Stimulated activated CD8-positive, alpha-beta memory T cell treated with anti-CD3 and anti-CD28 coated beads, Interleukin-15, amount 100 ng/mL, for 4 hours (primary cell): Measurements from ENCODE around the gene CHMP4B.

Experiments
- DNase-seq, 2 donors: peaks; one replicate each; pipeline ENCODE4 v3.0.0-alpha.2; 2020; ENCODE audit warnings: low read depth in 2 of 2

Gene CHMP4B

GRCh38 chr20:33839591-33839990, 28.4 kb downstream of the CHMP4B start:
- no peak for DNase-seq

GRCh38 chr20:33840160-33840559, 29.0 kb downstream of the CHMP4B start:
- no peak for DNase-seq

- DNase-seq = no peak
These were observed 29.7 kb downstream of the CHMP4B start for GRCh38 chr20:33840759-33841435.

- DNase-seq = no peak
These were observed 30.3 kb downstream of the CHMP4B start for GRCh38 chr20:33841436-33841799.

GRCh38 chr20:33842346-33842745, 31.2 kb downstream of the CHMP4B start:
- DNase-seq = no peak

GRCh38 chr20:33843050-33843449, 31.9 kb downstream of the CHMP4B start:
- no peak for DNase-seq

GRCh38 chr20:33843854-33844253, 32.7 kb downstream of the CHMP4B start:
- DNase-seq = no peak

GRCh38 chr20:33846291-33846935, 35.3 kb downstream of the CHMP4B start:
- DNase-seq = no peak

- DNase-seq = no peak
These were observed 35.9 kb downstream of the CHMP4B start for GRCh38 chr20:33847006-33847405.

GRCh38 chr20:33848391-33848790, 37.2 kb downstream of the CHMP4B start:
- no peak for DNase-seq

GRCh38 chr20:33850159-33850558, 39.0 kb downstream of the CHMP4B start:
- DNase-seq = no peak

- no peak for DNase-seq
These were observed 40.8 kb downstream of the CHMP4B start for GRCh38 chr20:33851842-33852466.

GRCh38 chr20:33852626-33853506, 41.7 kb downstream of the CHMP4B start:
- no peak for DNase-seq

- no peak for DNase-seq
These were observed 42.3 kb downstream of the CHMP4B start for GRCh38 chr20:33853507-33853813.

- DNase-seq = no peak
These were observed 46.8 kb downstream of the CHMP4B start for GRCh38 chr20:33857722-33858563.

GRCh38 chr20:33858666-33859065, 47.5 kb downstream of the CHMP4B start:
- DNase-seq = no peak

- no peak for DNase-seq
These were observed 48.1 kb downstream of the CHMP4B start for GRCh38 chr20:33859157-33859695.

- no peak for DNase-seq
These were observed 48.6 kb downstream of the CHMP4B start for GRCh38 chr20:33859751-33860150.

GRCh38 chr20:33861458-33861857, 50.3 kb downstream of the CHMP4B start:
- no peak for DNase-seq

- DNase-seq = peak; percentile 3 to 11
These were observed 51.7 kb downstream of the CHMP4B start for GRCh38 chr20:33862709-33863403.
